Hypothalamus (tissue), 51 donors: Measurements from ENCODE around the gene NPSR1.

Source experiments
- DNase-seq, 51 donors: peaks; one replicate each; lab custom pipeline; 2025; lab: John Stamatoyannopoulos, UW

Gene NPSR1

GRCh38 chr7:34830390-34830789 is 172.4 kb downstream of the NPSR1 start:
- no peak for DNase-seq

- DNase-seq: no peak
Measured at GRCh38 chr7:34831436-34831835, 173.4 kb downstream of the NPSR1 start.

- no peak for DNase-seq
Measured at GRCh38 chr7:34832020-34832419, 174.0 kb downstream of the NPSR1 start.

GRCh38 chr7:34835901-34836600 is 178.0 kb downstream of the NPSR1 start:
- DNase-seq: no peak

GRCh38 chr7:34837316-34837715 is 179.3 kb downstream of the NPSR1 start:
- no peak for DNase-seq

- peak in 1 of 51 donors; percentile 16 for DNase-seq
Measured at GRCh38 chr7:34837801-34838201, 179.8 kb downstream of the NPSR1 start.

GRCh38 chr7:34838329-34838728 is 180.3 kb downstream of the NPSR1 start:
- DNase-seq: no peak

- no peak for DNase-seq
Measured at GRCh38 chr7:34839645-34840044, 181.6 kb downstream of the NPSR1 start.

- no peak for DNase-seq
Measured at GRCh38 chr7:34840176-34840785, 182.3 kb downstream of the NPSR1 start.

- no peak for DNase-seq
Measured at GRCh38 chr7:34841326-34841725, 183.3 kb downstream of the NPSR1 start.

GRCh38 chr7:34842782-34843181 is 184.8 kb downstream of the NPSR1 start:
- DNase-seq: no peak

GRCh38 chr7:34844406-34844805 is 186.4 kb downstream of the NPSR1 start:
- no peak for DNase-seq

GRCh38 chr7:34844936-34845665 is 187.1 kb downstream of the NPSR1 start:
- DNase-seq: no peak

GRCh38 chr7:34845666-34846361 is 187.8 kb downstream of the NPSR1 start:
- no peak for DNase-seq

- no peak for DNase-seq
Measured at GRCh38 chr7:34846976-34847375, 189.0 kb downstream of the NPSR1 start.

GRCh38 chr7:34848670-34849069 is 190.7 kb downstream of the NPSR1 start:
- DNase-seq: no peak

GRCh38 chr7:34849163-34849960 is 191.3 kb downstream of the NPSR1 start:
- no peak for DNase-seq

GRCh38 chr7:34849986-34850385 is 192.0 kb downstream of the NPSR1 start:
- DNase-seq: no peak

GRCh38 chr7:34850681-34851080 is 192.7 kb downstream of the NPSR1 start:
- DNase-seq: no peak

GRCh38 chr7:34851431-34851830 is 193.4 kb downstream of the NPSR1 start:
- no peak for DNase-seq
